ENCODE measurements around the gene C6orf136.

Gene C6orf136

DNA sequence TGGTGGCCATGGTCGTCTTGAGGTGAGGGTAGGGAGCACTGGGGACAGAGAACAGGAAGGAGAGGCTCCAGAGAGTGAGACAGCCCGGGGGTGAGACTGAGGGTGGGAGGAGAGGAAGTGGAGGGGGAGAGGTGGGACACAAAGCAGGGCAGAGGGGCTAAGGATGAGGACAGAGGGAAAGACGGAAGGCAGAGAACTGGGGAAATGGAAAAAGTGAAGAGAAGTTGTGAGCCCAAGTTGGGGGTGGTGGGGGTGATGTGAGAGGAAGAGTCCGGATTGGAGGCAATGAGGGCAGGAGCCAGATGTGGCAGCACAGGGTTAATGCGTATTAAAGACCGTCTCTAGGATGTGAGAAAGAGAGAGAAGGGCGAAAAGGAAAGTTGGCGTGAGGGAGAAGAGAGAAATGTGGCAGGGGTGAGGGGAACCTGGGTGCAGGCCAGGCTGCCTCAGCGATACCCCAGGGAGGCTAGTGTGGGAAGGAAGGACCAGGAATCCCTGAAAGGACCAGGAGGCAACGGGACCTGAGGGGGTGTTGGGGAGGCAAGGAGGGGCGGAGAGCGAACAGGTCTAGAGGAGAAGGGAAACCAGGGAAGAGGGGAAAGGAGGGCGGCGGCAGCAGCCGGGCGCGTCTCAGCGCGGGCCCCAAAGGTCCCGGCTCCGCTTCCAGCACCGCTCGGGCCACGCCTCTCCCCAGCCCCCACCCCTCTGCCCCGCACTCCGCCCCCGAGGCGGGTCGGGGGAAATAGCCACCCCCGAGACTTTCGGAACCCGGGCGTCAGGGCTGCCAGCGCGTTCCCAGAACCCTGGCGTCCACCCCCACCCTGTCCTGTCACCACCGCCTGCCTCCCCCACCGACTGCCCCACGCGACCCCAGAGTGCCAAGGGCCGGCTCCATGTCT, 39.3 kb downstream of the C6orf136 start, which contains the start of gene PPP1R18:
PPP1R18 (minus strand) TSS at position 637 of the 899 bp plus-strand sequence; CDS start at position 10, 627 bp downstream.
- peak within 1 kb of the TSS; percentile 78 for H3K4me3 ChIP-seq (ENCODE audit: low read depth, low read length)

DNA sequence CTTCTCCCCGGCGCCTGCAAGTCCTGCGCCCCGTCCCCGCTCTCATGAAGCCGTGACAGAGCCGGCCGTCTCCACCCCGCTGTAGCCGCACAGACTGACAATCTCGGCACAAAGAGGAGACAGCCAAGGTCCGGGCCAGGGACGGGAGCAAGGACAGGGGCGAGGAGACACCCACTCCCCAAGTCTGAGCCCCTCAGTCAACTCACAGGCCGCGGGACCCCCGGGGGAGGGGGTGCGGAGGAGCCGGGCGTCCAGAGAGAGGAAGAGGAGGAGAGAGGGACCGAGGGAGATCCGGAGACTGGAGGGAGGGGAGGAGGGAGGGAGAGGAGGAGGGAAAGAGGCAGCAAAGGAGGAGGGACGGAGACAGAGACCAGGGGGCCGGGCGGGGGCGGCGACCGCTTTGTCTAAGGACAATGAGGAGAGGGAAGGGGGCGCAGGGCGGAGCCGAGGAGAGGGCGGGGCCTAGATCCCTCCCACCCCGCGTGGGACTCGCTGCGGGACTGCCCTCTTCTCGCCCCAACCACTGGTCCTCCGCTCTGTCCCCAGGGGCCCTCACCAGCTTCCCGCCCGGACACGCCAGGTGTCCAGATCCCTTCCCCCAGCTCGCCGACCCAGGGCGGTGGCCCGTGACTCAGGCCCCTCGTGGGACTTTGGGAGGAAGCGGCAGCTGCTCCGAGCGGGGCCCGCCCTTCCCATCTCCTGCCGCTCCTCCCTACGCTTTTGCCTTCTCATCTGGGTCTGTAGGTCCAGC, 40.1 kb downstream of the C6orf136 start:
- H3K4me3 ChIP-seq (ENCODE audit: low read depth, low read length) = peak overlapping the region; percentile 78

DNA sequence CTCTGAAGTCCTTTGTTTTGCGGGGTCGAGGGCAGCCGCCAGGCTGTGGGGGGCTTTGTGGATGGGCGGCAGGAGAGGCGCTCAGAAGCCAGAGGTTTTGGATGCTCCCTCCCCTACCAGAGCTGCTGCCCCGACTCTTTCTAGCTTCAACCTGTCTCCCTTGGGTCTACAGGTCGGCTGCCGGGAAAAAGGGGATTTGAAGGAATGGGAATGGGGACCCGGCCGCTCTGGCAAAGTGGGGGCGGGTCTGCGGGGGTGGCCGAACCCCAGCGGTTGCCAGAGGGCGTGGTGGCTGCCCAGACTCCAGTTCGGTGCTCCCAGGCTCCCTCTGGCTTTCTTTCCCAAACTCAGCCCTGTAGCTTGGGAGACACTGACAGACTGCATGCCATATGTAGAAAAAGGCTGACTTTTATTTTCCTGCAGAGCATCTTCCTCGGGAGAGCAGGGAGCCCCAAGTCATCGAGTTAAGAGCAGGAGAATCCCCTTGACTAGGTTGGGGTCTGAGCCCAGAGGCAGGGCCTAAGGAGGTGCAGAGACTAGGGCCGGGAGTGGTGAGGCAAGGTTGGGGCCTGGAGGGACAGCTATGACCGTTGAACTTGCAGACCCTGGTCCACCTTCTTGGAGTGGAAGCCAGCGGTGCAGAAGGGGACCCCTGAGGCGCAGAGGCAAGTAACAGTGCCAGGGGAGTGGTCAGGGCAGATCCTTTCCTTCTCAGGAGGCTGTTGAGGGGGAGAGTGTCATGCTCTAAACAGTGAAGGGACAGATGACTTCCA, 40.9 kb downstream of the C6orf136 start:
- H3K4me3 ChIP-seq (ENCODE audit: low read depth, low read length) = peak overlapping the region; percentile 78

DNA sequence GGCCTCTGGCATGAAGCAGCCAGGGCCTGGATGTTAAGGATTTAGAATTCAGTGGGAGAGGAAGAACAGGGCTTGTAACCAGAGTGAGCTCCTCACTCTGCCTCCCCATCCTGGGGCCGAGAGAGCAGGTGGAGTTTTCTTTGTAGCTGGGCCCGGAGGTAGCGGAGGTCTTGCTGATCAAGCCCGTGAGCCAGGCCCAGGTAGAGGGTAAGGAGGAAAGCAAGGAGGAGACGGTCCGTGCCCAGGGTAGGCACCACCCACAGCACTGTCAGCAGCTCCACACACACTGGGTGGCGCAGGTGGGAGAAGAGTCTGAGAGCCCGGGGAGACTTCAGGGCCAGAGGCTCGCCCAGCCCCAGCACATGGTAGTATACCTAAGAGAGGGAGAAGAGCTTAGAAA, 41.6 kb downstream of the C6orf136 start:
- no peak overlapping the region for H3K4me3 ChIP-seq (ENCODE audit: low read depth, low read length)

DNA sequence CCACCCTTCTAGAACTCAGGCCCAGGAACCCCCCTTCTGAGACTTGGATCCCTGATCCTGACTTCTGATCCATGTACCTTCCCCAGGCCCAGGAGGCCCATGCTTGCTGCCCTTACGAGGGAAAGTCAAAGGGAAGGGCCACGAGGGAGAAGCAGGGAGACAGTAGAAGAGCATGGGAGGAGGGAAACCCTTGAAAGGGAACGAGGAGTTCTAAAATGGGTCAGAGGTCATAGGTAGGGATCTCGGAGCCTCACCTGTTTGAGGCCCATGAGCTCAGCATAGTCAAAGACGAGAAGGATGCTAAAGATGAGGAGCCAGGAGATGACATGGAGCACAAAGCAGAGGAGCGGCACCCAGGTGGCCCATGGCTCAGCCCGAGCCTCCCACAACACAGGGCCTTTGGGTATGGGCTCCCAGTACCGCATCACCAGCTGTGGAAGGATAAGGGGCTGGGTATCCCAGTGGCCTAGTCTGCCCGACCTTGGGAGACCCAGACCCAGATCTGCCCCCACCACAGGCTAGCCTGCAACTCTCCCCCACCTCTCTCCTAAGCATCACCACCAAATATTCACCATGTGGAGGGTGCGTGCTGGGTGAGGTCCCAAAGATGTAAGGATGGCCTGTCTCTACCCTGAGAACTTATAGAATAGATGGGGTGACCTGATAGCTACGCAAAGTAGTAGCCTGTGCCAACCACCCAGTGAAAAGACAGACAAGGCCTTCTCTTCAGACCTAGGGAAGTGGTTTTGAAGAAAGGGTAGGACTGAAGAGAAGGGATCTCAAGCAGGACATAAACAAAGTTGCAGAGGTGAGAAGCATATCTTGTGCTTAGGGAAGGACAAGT, 42.3 kb downstream of the C6orf136 start:
- no peak overlapping the region for H3K4me3 ChIP-seq (ENCODE audit: low read depth, low read length)

DNA sequence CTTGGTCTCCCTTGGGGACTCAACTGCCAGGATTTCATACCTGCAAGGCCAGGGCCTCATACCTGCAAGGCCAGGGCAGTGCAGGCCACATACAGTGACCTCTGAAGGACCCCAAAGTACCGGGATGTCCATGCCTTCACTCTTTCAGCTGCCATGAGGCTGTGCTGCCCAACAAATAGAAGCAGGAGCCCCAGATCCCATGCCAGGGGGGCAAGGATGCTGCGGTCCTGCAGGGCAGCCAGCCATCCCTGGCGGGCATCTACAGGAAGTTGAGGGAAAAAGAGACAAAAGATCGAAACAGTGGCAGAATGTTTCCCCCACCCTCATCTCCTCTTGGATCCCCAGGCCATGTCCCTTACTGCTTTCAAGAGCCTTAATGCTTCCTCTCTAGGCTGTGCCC, 43.1 kb downstream of the C6orf136 start:
- peak overlapping the region; percentile 72 for H3K4me3 ChIP-seq (ENCODE audit: low read depth, low read length)

DNA sequence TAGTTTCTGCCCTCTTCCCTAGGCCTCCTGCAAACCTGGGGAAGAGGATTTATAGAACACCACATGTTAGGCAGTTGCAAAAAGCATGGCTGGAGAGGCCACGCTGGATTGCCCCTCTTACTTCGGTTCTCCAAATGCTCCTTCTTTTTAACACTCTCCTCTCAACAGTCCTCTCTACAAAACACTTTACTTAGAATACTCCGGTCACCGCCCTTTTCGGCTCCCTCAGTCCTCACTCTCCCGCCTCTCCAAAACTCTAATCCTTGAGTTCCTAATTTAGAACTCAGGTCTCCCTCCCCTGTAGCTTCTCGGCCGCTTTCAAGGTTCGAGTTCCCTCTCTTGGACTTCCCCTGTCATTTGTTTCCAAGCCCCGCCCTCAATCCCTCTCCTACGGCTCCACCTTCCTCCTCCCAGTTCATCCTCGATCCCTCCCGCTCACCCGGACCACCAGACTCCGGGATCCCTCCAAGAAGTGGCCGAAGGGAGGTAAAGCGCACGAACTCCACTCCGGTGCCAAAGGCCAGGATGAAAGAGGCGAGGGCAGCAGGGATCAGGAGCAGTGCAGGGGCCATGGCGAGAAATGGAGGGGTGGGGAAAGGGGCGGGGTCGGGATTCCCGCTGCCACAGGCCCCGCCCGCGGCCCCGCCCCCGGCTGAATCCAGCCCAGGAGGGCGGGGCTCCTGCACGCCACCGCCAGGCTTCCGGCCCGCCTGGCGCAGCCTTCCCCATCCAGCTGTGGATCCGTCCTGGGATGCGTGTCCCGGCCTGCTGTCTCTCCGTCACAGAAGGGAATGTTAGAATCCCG, 43.7 kb downstream of the C6orf136 start, which contains the start of gene NRM:
NRM (minus strand) TSS at position 582 of the 805 bp plus-strand sequence; CDS start at position 572, 10 bp downstream.
- peak within 1 kb of the TSS; percentile 72 for H3K4me3 ChIP-seq (ENCODE audit: low read depth, low read length)

DNA sequence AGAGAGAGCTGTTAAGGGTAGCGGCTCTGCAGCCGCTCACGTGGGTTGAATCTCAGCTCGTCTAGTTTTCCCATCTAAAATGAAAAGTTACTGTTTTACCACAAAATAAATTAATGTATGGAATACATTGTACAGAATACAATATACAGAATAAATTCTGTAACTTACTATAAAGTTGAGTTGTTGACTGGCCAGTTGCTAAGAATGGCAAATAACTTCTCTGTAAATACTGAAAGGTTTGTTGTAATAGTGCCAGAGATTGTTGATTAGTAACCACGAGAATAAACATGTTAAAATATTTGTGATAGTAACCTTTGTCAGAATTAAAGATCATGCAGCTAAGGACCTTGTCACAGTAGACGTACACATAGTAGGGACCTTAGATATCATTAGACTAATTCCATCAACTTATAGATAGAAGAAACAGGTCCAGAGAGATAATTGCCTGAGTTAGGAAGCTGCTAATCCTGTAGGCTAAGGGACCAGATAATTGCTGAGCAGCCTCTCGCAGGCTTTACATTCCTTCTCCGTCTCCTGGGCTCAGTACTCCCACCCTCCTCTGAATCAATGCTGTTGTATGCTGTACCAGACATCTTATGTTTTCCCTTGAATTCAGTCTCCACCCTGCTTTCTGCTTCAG, 44.4 kb downstream of the C6orf136 start:
- H3K4me3 ChIP-seq (ENCODE audit: low read depth, low read length) = peak overlapping the region; percentile 72

DNA sequence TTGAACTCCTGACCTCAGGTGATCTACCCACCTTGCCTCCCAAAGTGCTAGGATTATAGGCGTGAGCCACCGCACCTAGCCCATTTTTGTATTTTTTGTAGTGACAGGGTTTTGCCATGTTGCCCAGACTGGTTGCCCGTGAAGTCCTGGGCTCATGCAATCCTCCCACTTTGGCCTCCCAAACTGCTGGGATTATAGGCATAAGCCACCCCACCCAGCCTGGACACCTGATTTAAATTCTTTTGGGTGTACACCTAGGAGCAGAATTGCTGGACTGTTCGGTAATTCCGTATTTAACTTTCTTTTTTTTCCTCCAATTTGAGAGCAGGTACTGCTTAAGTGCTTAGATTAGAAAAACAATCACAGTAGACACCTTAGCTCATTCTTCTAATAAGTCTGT, 49.5 kb downstream of the C6orf136 start:
- no peak overlapping the region for H3K4me3 ChIP-seq (ENCODE audit: low read depth, low read length)

DNA sequence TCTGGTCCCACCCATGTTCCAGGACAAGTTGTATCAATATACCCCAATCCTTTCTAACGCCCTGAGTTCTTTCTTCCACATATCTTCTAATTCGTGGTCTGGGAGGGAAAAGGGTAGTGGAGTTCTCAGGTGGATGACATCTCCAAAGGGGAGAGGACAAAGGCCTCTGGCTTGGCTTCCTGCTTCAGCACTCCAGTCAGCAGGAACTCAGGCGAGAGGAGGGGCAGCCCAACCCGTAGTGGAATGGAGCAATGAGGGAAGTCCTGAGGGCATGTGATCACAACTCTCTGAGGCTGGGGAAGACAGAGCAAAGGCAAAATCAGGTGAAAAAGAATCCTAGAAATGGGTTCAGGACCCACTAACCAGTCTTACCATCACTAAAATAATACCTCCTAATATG, 53.4 kb downstream of the C6orf136 start:
- H3K4me3 ChIP-seq (ENCODE audit: low read depth, low read length) = no peak overlapping the region
